Measurements from ENCODE around the gene SLC6A6. TPM values are rescaled to one million over a fixed set of nuclear protein-coding genes. Genes with fewer than 3 reads are reported as not detected.

SLC6A6 gene
- total RNA-seq, 4 donors from 2014 or later, result 15.0 to 36.2 (median 23.7) TPM

- TF ChIP-seq EP300 (IDR thresholded peaks at IDR 0.05) (no peak), POLR2A (IDR thresholded peaks at IDR 0.05; ENCODE audit: low read depth) (no peak), POLR2AphosphoS5 (IDR thresholded peaks at IDR 0.05) (no peak), CTCF (IDR thresholded peaks at IDR 0.05) (no peak)
- Histone ChIP-seq H3K4me1 (peaks cover 20 to 56% (median 23%) of the 10 kb centered on the region in 4 donors), H3K27me3 (peaks cover 0 to 37% (median 0%) of the 10 kb centered on the region in 4 donors), H3K36me3 (no peaks in the 10 kb centered on the region), H3K4me3 (no peak overlapping the region), H3K9me3 (no peaks in the 10 kb centered on the region), H3K27ac (replicated peaks in 1 of 4) (no peak overlapping the region)
- WGBS, result 88% methylated on average over 12 of the region's 12 CpGs
- DNase-seq (ENCODE audit: extremely low spot score), result no peak
- intact Hi-C loops (cut with DNase I), result no loop called here
Measured at GRCh38 chr3:14536837-14537589, 134.6 kb downstream of the SLC6A6 start.

- intact Hi-C loops (cut with DNase I), result no loop called here
Measured at GRCh38 chr3:14537590-14538450, 135.4 kb downstream of the SLC6A6 start.

GRCh38 chr3:14538451-14539088, 136.2 kb downstream of the SLC6A6 start:
- Histone ChIP-seq H3K27ac (replicated peaks in 1 of 4) (no peak overlapping the region), H3K27me3 (peaks cover 0 to 30% (median 0%) of the 10 kb centered on the region in 4 donors)
- intact Hi-C loops (cut with DNase I), result no loop called here

More at GRCh38 chr3:14537590-14538450, 135.4 kb downstream of the SLC6A6 start:
- H3K9me3 ChIP-seq, result no peaks in the 10 kb centered on the region
- H3K36me3 ChIP-seq, result no peaks in the 10 kb centered on the region
- no peak for DNase-seq (ENCODE audit: extremely low spot score)
- peaks cover 0 to 37% (median 0%) of the 10 kb centered on the region in 4 donors for H3K27me3 ChIP-seq
- no peak overlapping the region for H3K4me3 ChIP-seq
- 82% methylated on average over 3 of the region's 10 CpGs for WGBS
- no peak overlapping the region for H3K27ac ChIP-seq (replicated peaks in 1 of 4)
- H3K4me1 ChIP-seq, result peaks cover 15 to 50% (median 20%) of the 10 kb centered on the region in 4 donors
- TF ChIP-seq CTCF (IDR thresholded peaks at IDR 0.05) (no peak), EP300 (IDR thresholded peaks at IDR 0.05) (no peak), POLR2A (IDR thresholded peaks at IDR 0.05; ENCODE audit: low read depth) (no peak), POLR2AphosphoS5 (IDR thresholded peaks at IDR 0.05) (no peak)

More at GRCh38 chr3:14538451-14539088, 136.2 kb downstream of the SLC6A6 start:
- Histone ChIP-seq H3K4me1 (peaks cover 9 to 43% (median 13%) of the 10 kb centered on the region in 4 donors), H3K36me3 (no peaks in the 10 kb centered on the region), H3K4me3 (no peak overlapping the region), H3K9me3 (no peaks in the 10 kb centered on the region)
- no peak for DNase-seq (ENCODE audit: extremely low spot score)
- TF ChIP-seq POLR2A (IDR thresholded peaks at IDR 0.05; ENCODE audit: low read depth), result no peak
- WGBS, result 72% methylated on average over 3 of the region's 3 CpGs

Small RNA genes lying within 50 kb of the gene (small RNA-seq; reads per million reads assigned to genes)
- gene RNA5SP124 (2.2 to 6.3 (median 4.1) reads per million in 3 donors), gene RNU6-905P (0 reads per million in 3 donors)

Other genes starting within 250 kb of the SLC6A6 start
- 10 to 100 TPM; 28.9 to 41.9 (median 37.8) TPM for gene XPC, start 224.0 kb upstream of the SLC6A6 start, total RNA-seq
- 10 to 100 TPM in 2 of 4 donors, 1 to 10 TPM in 2; 8.0 to 12.0 (median 9.6) TPM for gene LSM3, start 223.8 kb upstream of the SLC6A6 start, total RNA-seq
- under 1 TPM; 0.45 to 0.92 (median 0.66) TPM for gene GRIP2, start 137.7 kb downstream of the SLC6A6 start, total RNA-seq
- gene CCDC174, start 249.2 kb downstream of the SLC6A6 start, total RNA-seq, result 10 to 100 TPM; 10.8 to 17.0 (median 13.5) TPM